Stimulated activated CD4-positive, alpha-beta T cell treated with anti-CD3 and anti-CD28 coated beads, Interleukin-2, amount 100 ng/mL, for 4 hours (primary cell): ENCODE measurements around the gene MYOM1.
"Not testable (repeated sequence)": the region's sequence is repeated elsewhere in the genome, so short reads cannot be mapped to it uniquely, and the experiment has no call there.

Source experiments
- DNase-seq: peaks from one replicate; pipeline ENCODE4 v3.0.0-alpha.2; 2020; ENCODE audit warnings: low read depth

MYOM1 gene

DNA sequence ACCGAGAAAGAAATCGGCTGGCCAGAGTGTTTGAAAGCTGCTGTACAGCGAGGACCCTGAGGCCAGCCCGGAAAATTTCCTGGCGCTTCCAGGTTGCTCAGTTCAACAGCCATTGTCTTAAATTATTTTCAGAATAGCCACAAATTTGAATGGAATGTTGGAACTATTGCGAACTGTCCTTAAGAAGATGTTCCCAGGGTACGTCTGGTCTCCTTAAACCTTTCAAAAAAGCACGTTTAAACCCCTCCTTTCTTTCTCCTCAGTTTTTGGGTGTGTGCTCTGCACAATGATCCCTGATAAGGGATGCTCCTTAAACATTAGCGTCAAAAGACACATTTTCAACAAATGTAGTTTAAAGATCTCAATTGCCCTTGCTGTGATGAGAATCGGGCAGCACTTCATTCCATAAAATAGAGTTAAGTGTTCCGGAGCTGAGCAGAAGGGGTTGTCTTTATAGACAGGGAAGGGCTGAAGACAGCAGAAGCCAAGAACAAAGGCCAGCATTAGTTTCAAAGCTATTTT, 192.3 kb downstream of the MYOM1 start:
- no peak for DNase-seq

DNA sequence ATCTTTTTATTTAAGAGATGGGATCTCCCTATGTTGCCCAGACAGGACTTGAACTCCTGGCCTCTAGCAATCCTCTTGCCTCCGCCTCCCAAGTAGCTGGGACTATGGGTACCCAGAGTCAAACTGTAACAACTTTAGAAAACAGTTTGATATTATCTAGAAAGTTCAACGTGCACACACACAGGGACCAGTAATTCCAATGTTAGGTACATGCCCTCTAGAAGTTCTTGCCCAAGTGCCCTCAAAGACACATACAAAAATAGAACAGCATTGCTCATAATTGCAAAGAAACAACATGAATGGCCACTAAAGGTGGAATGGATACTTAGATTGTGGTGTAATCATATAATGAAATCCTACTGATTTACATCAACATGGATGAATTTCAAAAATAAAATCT, 194.2 kb downstream of the MYOM1 start:
- DNase-seq: no peak

DNA sequence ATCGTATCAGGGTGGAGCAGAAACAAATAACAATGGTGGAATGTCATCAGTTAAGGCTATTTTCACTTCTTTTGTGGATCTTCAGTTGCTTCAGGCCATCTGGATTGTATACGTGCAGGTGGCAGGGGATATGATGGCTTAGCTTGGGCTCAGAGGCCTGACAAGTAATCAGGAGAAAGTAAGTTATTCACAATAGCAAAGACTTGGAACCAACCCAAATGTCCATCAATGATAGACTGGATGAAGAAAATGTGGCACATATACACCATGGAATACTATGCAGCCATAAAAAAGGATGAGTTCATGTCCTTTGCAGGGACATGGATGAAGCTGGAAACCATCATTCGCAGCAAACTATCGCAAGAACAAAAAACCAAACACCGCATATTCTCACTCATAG, 196.2 kb downstream of the MYOM1 start:
- not testable (repeated sequence) for DNase-seq
